Activated CD4-positive, CD25-positive, alpha-beta regulatory T cell (primary cell): ENCODE measurements around the gene HEXIM2.

Experiments used
- DNase-seq, 4 experiments: peaks; one replicate each; lab custom pipeline; 2025; lab: John Stamatoyannopoulos, UW

The HEXIM2 gene

DNA sequence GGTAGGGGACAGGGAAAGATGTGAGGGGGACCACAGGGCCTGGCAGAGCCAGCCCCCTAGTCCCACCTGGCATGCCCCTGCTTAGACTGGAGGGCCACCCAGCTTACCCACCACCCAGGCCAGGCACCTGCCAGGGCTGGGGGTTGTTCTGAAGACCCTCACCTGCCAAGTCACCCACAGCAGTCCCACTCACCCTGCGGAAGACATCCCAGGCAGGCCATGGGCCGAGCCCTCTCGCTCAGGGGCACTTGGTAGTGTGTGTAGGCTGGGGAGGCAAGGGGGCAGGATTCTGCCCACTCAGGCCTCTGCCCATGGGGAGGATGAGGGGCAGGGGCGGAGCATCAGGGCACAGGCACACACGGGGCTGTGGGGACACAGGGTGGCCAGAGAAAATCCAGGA, 33.3 kb upstream of the HEXIM2 start:
- no peak for DNase-seq

DNA sequence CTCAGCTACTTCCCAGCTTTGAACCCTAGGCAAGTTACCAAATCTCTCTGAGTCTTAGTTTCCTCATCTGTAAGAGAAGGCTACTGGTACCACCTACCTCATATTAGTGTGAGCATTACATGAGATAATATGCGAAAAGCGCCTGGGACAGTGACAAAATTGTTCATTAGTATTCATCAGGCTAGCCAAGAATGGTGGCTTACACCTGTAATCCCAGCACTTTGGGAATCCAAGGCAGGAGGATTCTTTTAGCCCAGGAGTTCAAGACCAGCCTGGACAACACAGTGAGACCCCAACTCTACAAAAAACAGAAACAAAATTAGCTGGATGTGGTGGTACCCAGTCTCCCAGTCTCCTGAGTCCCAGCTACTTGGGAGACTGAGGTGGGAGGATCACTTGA, 32.7 kb upstream of the HEXIM2 start:
- DNase-seq, result no peak

- no peak for DNase-seq
Observed at GRCh38 chr17:45129426-45129939, 32.2 kb upstream of the HEXIM2 start.

DNA sequence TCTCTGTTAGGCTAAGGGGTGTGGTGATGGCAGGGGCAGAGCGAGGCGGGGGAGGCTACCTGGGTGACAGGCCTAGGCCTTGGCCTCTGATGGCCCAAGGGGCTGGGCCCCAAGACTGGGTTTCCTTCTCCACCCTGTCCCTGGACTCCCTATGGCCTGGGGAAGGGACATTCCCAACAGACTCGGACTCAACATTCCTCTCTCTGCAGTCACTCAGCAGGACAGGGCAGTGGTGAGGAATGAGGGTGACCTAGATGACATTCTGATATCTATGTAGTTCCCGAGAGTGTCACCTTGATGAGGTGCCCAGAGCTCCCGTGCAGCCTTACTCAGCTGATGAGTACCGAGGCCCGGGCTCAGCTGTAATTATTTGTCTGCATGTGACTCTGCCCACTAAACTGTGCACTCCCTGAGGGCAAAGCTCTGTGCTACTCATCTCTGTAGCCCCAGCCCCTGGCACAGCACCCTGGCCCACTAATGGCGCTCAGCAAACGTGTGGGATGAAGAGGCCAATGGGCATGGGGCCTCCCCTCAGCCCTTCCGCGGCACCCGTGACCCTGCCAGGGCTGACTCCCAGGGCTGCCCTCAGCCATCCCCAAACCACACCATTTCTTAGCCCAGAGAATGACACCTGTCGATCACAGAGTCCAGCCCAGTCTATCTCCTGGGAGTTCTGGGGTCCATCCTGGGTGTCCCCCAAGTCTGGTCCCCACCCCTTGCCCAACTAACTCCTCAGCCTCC, 31.6 kb upstream of the HEXIM2 start:
- no peak for DNase-seq

DNA sequence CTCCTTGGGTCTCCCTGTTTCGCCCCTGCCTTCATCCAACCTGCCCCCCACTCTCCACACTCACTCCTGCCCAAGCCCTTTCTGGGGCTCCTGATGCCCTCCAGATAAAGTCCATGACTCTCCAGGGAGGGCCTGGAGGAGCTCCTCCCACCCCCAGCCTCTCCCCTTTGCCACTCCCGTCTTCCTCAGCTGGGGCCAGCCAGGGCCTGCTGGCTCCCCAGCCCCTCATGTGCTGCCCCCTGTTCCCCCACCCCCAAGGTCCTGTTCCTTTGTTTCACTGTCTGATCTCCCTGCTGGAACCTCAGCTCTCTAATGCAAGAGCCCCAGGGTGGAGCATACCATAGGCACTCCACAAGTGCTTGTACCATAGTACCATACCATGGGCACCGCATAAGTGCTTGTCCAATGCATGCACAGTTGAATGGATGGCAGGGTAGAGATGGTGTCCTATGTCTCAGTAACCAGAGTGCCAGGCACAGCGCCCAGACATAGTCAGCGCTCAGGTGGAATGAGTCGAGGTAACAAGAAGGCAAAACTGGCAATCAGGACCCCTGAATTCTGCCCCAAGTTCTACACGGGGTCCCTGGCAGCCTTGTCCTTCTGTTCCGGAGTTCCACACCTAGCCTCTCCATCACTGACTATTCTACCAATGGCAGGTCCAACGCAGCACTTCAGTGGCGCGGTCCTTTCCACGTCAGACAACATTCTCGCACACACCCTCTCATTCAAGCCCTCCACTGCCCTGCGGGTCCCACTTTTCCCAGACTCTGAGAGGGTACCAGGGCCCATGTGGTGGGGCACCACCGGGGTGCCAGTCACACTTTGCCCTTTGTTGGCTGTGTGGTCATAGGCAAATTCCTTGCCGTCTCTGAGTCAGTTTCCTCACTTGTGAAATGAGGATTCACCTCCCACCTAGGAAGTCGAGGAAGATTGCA, 30.7 kb upstream of the HEXIM2 start:
- DNase-seq, result no peak

DNA sequence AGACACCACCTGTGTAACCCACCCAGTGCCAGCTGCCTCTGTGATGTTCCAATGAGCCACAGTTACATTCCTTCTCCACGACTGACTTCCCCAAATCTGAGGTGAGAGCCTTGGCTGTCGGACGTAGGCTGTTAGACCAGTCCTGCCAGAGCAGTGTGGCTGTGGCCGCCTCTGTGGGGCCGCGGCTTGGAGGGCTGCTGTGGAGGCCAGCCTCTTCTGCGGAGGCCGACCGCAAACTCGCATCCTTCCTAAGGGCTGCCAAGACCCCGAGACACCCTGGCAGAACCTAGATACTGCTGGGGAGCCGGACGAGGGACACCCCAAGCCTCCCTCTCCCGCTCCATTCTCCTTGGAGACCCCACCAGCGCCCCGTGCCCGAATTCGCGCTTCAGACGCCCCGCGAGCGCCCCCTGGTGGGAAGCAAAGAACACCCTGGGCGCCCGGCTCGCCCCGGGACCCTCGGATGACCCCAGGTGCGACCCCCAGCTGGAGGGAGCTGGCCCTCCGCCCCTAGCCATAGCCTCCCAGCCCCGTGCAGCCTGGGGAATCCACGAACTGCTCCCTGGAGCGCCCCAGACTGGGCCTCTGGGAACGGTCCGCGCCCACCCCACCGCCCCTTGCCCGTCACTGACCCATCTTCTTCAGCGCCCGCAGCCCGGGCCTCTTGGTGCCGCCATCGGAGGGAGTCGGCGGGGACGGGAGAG, 29.9 kb upstream of the HEXIM2 start:
- DNase-seq, result peak; percentile 32 to 46 (median 40)

GRCh38 chr17:45132320-45132571, 29.4 kb upstream of the HEXIM2 start, which contains the start of gene PLCD3:
Gene PLCD3, minus strand, starts transcription at chr17:45132515. Its CDS starts 105 bp downstream, at chr17:45132410.
- peak in 1 of 4 experiments; percentile 51 for DNase-seq

- peak; percentile 41 to 57 (median 56) for DNase-seq
Observed at GRCh38 chr17:45132572-45133463, 28.9 kb upstream of the HEXIM2 start.

DNA sequence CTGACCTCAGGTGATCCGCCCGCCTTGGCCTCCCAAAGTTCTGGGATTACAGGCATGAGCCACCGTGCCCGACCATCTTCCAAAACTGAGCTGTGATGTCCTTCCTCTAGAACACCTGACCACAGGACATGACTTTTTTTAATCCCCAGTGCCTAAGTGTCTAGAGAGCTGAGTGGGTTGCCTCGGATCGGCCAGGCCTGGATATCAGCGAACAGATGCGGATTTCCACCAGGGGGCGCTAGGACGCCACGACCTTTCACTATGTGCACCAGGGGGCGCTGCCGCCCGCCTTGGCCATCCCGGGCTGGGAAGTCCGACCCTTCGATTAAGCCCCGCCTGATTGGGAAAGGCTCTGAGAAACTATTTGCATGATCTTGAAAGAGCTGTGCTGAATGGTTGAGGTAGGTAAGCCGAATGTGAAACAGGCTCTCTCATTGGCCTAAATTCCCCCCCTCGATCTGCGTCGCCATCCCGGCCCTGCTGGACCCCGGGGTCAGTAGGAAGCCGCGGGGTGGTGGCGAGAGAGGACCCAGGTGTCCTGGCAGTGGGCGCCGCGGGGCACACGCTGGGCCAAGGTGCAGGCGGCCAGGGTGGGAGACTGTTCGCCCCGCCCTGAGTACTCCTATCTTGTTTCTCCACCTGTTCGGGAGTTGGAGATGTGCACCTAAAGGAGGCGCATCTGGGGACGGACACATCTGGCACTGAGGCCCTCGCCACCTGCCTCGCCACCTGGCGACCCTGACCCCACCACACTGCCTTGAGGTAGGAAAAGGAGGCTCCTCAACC, 26.3 kb upstream of the HEXIM2 start, which contains the start of gene ACBD4:
Gene ACBD4, plus strand, starts transcription at position 496 of the 786 bp plus-strand sequence. CDS start 458 bp downstream, outside the sequence.
- peak; percentile 92 to 98 (median 95) for DNase-seq

DNA sequence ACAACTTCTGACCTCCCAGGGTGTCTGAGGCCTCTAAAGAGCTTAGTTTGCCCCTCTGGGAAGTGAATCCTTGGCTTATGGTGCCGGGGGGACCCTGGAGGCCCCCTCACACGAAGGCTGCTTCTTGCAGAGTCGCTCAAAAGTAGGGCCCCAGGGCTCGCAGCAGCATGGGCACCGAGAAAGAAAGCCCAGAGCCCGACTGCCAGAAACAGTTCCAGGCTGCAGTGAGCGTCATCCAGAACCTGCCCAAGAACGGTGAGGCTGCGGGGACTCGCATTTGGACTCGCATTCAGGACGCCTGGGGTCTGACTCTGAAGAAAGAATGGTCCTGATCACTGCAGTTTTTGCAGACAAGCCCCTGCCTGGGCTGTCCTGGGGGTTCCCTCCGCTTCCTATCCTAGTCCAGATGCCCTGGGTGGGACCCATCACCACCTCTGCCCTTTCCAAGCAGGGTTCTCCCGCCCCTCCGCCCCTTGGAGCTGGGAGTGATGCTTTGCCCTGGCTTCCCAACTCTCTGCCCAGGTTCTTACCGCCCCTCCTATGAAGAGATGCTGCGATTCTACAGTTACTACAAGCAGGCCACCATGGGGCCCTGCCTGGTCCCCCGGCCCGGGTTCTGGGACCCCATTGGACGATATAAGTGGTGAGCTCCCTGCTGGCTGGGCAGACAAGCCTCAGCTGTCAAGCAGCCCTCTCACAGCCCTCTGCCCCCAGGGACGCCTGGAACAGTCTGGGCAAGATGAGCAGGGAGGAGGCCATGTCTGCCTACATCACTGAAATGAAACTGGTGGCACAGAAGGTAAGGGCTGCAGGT, 25.5 kb upstream of the HEXIM2 start:
- DNase-seq, result no peak

GRCh38 chr17:45136846-45137560, 24.7 kb upstream of the HEXIM2 start:
- no peak for DNase-seq

DNA sequence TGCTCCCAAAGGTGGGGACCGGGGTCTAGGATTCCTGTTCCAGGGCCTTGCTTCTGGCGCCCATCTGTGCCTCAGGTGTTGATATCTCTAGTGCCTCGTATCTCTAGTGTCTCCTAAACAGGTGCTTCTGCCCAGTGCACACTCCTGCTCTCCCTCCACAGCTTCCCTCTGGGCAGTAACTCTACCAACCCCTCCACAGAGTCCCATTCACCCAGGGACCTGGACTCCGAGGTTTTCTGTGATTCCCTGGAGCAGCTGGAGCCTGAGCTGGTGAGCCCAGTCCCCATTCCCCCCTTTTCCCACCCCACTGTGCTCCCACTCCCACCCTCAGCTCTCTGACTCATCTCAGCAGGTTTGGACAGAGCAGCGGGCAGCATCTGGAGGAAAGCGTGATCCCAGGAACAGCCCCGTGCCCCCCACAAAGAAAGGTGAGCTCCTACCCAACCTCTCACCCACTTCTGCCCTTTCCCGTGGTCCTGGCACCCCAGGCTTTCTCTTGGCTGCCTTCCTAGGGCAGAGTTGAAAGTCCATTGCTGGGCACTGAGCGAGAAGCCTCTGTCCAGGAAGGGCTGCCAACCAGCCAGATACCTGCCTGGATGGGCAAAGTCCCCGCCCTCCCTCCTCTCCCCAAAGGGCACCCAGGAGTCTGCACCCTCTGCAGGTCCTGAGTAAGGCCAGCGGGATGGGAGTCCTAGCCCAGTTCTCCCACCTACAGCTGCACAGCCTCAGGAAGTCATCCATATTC, 23.9 kb upstream of the HEXIM2 start:
- DNase-seq, result no peak

- no peak for DNase-seq
Observed at GRCh38 chr17:45138911-45139532, 22.7 kb upstream of the HEXIM2 start.

GRCh38 chr17:45139533-45139920, 22.1 kb upstream of the HEXIM2 start:
- no peak for DNase-seq

DNA sequence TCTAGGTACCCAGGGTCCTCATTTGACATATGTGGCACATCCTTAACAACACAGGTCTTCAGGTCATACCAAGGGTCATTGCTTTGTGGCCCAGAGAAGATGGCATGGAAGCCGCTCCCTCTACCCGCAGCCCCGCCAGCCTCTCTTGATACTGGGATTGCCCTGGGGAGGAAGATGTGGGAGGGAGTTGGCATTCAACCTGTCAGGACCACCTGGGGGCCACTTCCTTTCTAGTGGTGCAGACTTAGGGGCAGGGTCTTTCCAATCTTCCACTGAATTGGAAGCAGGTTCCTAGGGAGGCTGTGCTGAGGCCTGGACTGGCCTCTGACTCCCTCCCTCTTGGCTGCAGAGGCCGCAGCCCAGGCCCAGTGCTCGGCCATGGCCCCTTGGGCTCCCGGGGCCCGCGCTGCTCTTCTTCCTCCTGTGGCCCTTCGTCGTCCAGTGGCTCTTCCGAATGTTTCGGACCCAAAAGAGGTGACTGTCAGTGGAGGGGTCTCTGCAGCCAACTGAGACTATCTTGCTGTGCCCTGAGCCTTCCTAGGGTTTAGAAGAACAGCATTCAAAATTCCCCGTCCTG, 18.5 kb upstream of the HEXIM2 start:
- DNase-seq, result no peak

DNA sequence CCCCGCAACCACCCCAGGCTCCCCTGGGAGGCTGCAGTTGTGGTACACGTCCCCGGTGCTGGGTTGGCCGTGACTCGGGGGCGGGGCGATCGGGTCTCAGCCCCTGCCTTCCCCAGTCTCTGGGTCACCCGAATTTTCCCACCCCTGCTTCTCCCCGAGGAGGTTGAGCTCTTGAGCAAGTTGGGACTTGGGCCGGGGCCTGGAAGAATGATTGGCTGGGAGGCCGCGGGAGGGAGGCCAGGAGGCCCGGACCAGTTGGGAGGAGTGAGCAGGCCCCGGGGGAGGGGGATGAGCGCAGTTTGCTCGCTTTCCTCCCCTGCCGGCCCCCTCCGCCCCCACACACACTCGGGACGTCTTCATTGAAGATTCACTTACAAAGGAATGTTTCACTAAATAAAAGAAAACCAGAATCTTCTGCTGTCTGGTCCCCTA, 17.9 kb upstream of the HEXIM2 start:
- DNase-seq, result no peak
